ENCODE results near the gene ZNF8.

DNA sequence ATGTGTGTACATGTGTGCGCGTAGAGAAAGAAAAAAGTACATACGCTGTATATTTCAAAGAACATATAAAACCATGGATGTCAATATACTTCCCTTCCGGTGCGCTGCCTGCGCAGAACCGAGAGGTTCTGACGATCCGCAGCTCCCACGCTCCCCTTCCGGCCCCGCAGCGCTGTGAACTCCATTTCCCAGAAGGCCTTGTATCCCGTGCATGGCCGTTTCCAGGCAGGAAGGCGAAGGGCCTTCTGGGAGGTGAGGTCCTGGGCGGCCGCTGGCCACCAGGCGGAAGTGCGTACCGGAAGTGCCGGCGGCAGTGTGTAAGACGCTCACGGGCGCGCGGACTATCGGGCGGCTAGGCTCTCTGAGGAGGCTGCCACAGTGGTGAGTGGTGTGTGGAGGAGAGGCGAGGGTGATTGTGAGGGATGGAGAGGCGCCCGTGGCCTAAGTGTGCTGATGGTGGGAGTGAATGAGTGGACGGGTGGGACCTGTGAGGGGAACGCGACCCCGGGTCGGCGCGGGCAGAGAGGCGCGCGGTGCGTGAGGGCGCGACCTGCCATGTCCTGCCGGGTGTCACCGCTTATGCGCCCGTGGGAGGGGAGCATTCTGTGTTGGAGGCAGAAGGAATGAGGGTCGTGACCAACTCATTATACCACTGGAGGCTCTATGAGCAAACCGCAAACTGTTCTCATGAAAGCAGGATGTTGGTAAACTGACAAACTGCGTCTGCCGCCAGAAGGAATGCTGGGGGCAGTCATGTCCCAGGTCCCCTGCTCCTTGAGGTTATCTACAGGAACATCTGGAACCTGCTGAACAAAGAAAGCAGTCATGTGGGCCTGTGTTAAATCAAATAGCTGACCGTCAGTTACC is 26.5 kb downstream of the ZNF8 start, which contains the start of gene ERVK3-1:
- TF ChIP-seq, protein P1, sequence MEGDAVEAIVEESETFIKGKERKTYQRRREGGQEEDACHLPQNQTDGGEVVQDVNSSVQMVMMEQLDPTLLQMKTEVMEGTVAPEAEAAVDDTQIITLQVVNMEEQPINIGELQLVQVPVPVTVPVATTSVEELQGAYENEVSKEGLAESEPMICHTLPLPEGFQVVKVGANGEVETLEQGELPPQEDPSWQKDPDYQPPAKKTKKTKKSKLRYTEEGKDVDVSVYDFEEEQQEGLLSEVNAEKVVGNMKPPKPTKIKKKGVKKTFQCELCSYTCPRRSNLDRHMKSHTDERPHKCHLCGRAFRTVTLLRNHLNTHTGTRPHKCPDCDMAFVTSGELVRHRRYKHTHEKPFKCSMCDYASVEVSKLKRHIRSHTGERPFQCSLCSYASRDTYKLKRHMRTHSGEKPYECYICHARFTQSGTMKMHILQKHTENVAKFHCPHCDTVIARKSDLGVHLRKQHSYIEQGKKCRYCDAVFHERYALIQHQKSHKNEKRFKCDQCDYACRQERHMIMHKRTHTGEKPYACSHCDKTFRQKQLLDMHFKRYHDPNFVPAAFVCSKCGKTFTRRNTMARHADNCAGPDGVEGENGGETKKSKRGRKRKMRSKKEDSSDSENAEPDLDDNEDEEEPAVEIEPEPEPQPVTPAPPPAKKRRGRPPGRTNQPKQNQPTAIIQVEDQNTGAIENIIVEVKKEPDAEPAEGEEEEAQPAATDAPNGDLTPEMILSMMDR (conservative IDR thresholded peaks at IDR 0.05), result no peak
- TF ChIP-seq ZFX (IDR thresholded peaks at IDR 0.05), result no peak

Data from C4-2B (cell line).